GM12878 (cell line): ENCODE results near the gene AATF. TPM values are rescaled to one million over a fixed set of nuclear protein-coding genes. Genes with fewer than 3 reads are reported as not detected.

Source experiments
- ATAC-seq: fragments of 200-7000 bp; cut with Tn5 transposase; 3 replicates; pipeline ENCODE4 v1.9.1; 2020; ENCODE audit warnings: mild to moderate bottlenecking, moderate library complexity
- BruUV-seq: library from RNA; stranded (reverse); fragments of 400-500 nt; replicated peaks from 2 replicates; lab custom pipeline; 2021; lab: Mats Ljungman, UMichigan
- CTCF ChIA-PET: fragments of 300-600 bp; sonication (Branson Sonifier 250); formaldehyde crosslinking; extraction: SDS; loops from one replicate; lab custom pipeline; 2021; ENCODE audit warnings: inconsistent platforms; lab: Yijun Ruan, JAX
- POLR2A ChIA-PET: fragments of 350-600 bp; formaldehyde crosslinking; extraction: SDS; loops from one replicate; lab custom pipeline; 2021; ENCODE audit warnings: inconsistent platforms; lab: Charles Lee
- RAD21 ChIA-PET: fragments of 300-600 bp; sonication (Branson Sonifier 250); formaldehyde crosslinking; loops from one replicate; lab custom pipeline; 2023; ENCODE audit warnings: antibody characterized with exemption; ENCODE audit not compliant: unreplicated experiment; lab: Charles Lee
- SMC1A ChIA-PET: fragments of 300-600 bp; sonication (Branson Sonifier 250); formaldehyde crosslinking; loops from one replicate; lab custom pipeline; 2023; ENCODE audit not compliant: unreplicated experiment, uncharacterized antibody; lab: Charles Lee
- DNase-seq: peaks from one replicate; pipeline ENCODE4 v3.0.0-alpha.2; 2011; ENCODE audit warnings: low read depth, low spot score
- FAIRE-seq: peaks from 3 replicates; lab custom pipeline; 2011; peaks lifted over from hg19 to GRCh38; lab: Jason Lieb, UNC
- H2AFZ ChIP-seq: 2 replicates; pipeline ENCODE4 v1.6.0; 2011; ENCODE audit warnings: low read depth, low read length, control low read depth; ENCODE audit not compliant: control insufficient read depth
- H3K27ac ChIP-seq: 2 replicates; pipeline ENCODE4 v1.5.1; 2011; ENCODE audit warnings: control low read depth; ENCODE audit not compliant: control insufficient read depth, insufficient read depth
- H3K27me3 ChIP-seq, 2 experiments: replicated peaks in 1 of 2; 2 replicates each; pipeline versions ENCODE4 v1.6.0 to v1.6.1; 2011; ENCODE audit warnings: low read length in 1 of 2; ENCODE audit not compliant: control insufficient read depth in 2 of 2, insufficient read depth in 2 of 2
- H3K36me3 ChIP-seq, 2 experiments: 2 replicates each; pipeline ENCODE4 v1.5.1; 2011; ENCODE audit warnings: low read length in 1 of 2; ENCODE audit not compliant: control insufficient read depth in 2 of 2, insufficient read depth in 2 of 2
- H3K4me1 ChIP-seq: 2 replicates; pipeline ENCODE4 v1.6.1; 2011; ENCODE audit warnings: mild to moderate bottlenecking, low read length, moderate library complexity, mixed read lengths; ENCODE audit not compliant: control insufficient read depth, insufficient read depth
- H3K4me2 ChIP-seq: 2 replicates; pipeline ENCODE4 v1.6.0; 2011; ENCODE audit warnings: control low read depth; ENCODE audit not compliant: control insufficient read depth, insufficient read depth
- H3K4me3 ChIP-seq: fragments of 200-600 bp; sonication (generic); 2 replicates; pipeline ENCODE4 v1.5.1; 2016
- H3K79me2 ChIP-seq: 2 replicates; pipeline ENCODE4 v1.6.0; 2011; ENCODE audit warnings: low read length; ENCODE audit not compliant: control insufficient read depth, insufficient read depth
- H3K9ac ChIP-seq: 2 replicates; pipeline ENCODE4 v1.8.0; 2011; ENCODE audit warnings: low read length, control low read depth, mixed read lengths; ENCODE audit not compliant: control insufficient read depth, insufficient read depth
- H3K9me3 ChIP-seq: replicated peaks from 3 replicates; pipeline ENCODE4 v1.5.1; 2011; ENCODE audit warnings: mild to moderate bottlenecking, low read length; ENCODE audit not compliant: control insufficient read depth, insufficient read depth
- H4K20me1 ChIP-seq: 2 replicates; pipeline ENCODE4 v1.6.0; 2011; ENCODE audit not compliant: control insufficient read depth, insufficient read depth
- CBX3 ChIP-seq: fragments of 200-600 bp; sonication (generic); IDR thresholded peaks from 2 replicates; pipeline ENCODE4 v1.6.1; 2016; ENCODE audit warnings: low read depth, borderline replicate concordance
- DPF2 ChIP-seq: fragments of 450-650 bp; IDR thresholded peaks from 2 replicates; pipeline ENCODE4 v1.6.1; 2017; ENCODE audit warnings: mild to moderate bottlenecking
- ESRRA ChIP-seq: IDR thresholded peaks from 2 replicates; pipeline ENCODE4 v1.6.1; 2012; ENCODE audit warnings: mild to moderate bottlenecking, low read length, improper control_type of control experiment
- POU2F2 ChIP-seq: IDR thresholded peaks from 3 replicates; pipeline ENCODE4 v1.6.1; 2011; ENCODE audit warnings: low read depth, mild to moderate bottlenecking, low read length, borderline replicate concordance
- SKIL ChIP-seq: fragments of 450-650 bp; IDR thresholded peaks from 2 replicates; pipeline ENCODE4 v1.6.1; 2017; ENCODE audit warnings: mild to moderate bottlenecking, low read depth, inconsistent platforms; ENCODE audit not compliant: poor library complexity, severe bottlenecking
- SP1 ChIP-seq: IDR thresholded peaks from one replicate; pipeline ENCODE4 v1.6.1; 2011; ENCODE audit warnings: low read depth, low read length
- SUZ12 ChIP-seq: fragments of 200-600 bp; sonication (generic); IDR thresholded peaks from one replicate; pipeline ENCODE4 v1.6.1; 2018; ENCODE audit warnings: antibody characterized with exemption, mild to moderate bottlenecking; ENCODE audit not compliant: unreplicated experiment
- TBL1XR1 ChIP-seq: IDR thresholded peaks from 2 replicates; pipeline ENCODE4 v1.6.1; 2012; ENCODE audit warnings: low read depth, low read length, improper control_type of control experiment
- WRNIP1 ChIP-seq: IDR thresholded peaks from 2 replicates; pipeline ENCODE4 v1.6.1; 2011; ENCODE audit warnings: low read depth, low read length, improper control_type of control experiment, borderline replicate concordance
- WGBS: methylation state at CpG from one replicate; pipeline ENCODE4 v1.1.6; 2016; ENCODE audit warnings: low lambda C conversion rate; ENCODE audit not compliant: insufficient replicate concordance, insufficient coverage; ENCODE audit errors: missing lambda C conversion rate; 5-methylcytosine and 5-hydroxymethylcytosine counted together
- in situ Hi-C: fragments of 300-500 bp; cut with MboI; formaldehyde crosslinking; loops from 9 replicates; pipeline ENCODE4 v1.14.3; 2018; ENCODE audit warnings: mixed read lengths
- intact Hi-C: fragments of 100-400 bp; cut with micrococcal nuclease; formaldehyde crosslinking; loops from one replicate; pipeline ENCODE4 v1.14.2; 2022; ENCODE audit not compliant: unreplicated experiment
- polyA plus RNA-seq, 11 experiments: library from polyadenylated mRNA; depleted of rRNA in 4 of 11; unstranded in 6 of 11; stranded (reverse) in 5 of 11; fragments of >200 nt; fragmentation: Nextera tagmentation in 4 of 11; fragmentation: Illumina TruSeq in 1 of 11; extraction: Ambion mirVana in 4 of 11; extraction: Trizol in 1 of 11; gene quantifications; 1 replicate in 1 of 11; 2 replicates in 10 of 11; pipeline versions ENCODE4 v1.2.1 to v1.2.3, GENCODE V29; 2011 to 2016; ENCODE audit warnings: inconsistent platforms in 2 of 11, missing spikeins in 2 of 11, low read depth in 1 of 11
- total RNA-seq, 4 experiments: library from RNA; depleted of rRNA in 3 of 4; stranded (reverse); fragments of >200 nt in 3 of 4; fragmentation: Illumina TruSeq in 1 of 4; extraction: Trizol in 1 of 4; gene quantifications; 2 replicates each; pipeline versions ENCODE4 v1.2.1 to v1.2.3, GENCODE V29; 2013 to 2021

AATF gene
- total and polyA plus RNA-seq, 10 of the 15 experiments (the other 5 are each of a cell fraction or from before 2014, with no cell fraction given), result 36.8 to 110 (median 77.9) TPM

GRCh38 chr17:36933512-36934143 lies 15.1 kb upstream of the AATF start:
- TF ChIP-seq ESRRA (no peak), DPF2 (no peak), SUZ12 (peak; percentile 36)
- TF ChIP-seq, all 136 proteins: peak for 1
- Histone ChIP-seq H3K4me2 (peak overlapping the region; percentile 54; the same call in 1 of the 2 replicates), H3K9ac (no peak overlapping the region), H3K9me3 (no peaks in the 10 kb centered on the region), H3K79me2 (no peaks in the 10 kb centered on the region), H3K4me3 (no peak overlapping the region), H2AFZ (no peak overlapping the region), H4K20me1 (no peaks in the 10 kb centered on the region), H3K27ac (no peak overlapping the region), H3K36me3 (no peaks in the 10 kb centered on the region), H3K4me1 (no peaks in the 10 kb centered on the region), H3K27me3 (peaks cover 53 to 66% of the 10 kb centered on the region in 2 experiments)
- ChIA-PET RAD21 (no interaction called here), SMC1A (no interaction called here), CTCF (no interaction called here), POLR2A (no interaction called here)
- FAIRE-seq (no peak), DNase-seq (no peak), ATAC-seq (no peak)
- WGBS, result 36% methylated on average over 23 of the region's 23 CpGs
- in situ Hi-C loops, result no loop called here
- BruUV-seq, result no TSS peak
- intact Hi-C loops, result no loop called here

- Histone ChIP-seq H4K20me1 (no peaks in the 10 kb centered on the region), H3K4me3 (no peak overlapping the region), H3K9ac (no peak overlapping the region), H3K4me2 (peak overlapping the region; percentile 54; the same call in 1 of the 2 replicates), H3K4me1 (no peaks in the 10 kb centered on the region), H3K36me3 (no peaks in the 10 kb centered on the region), H3K9me3 (no peaks in the 10 kb centered on the region; the same call in 2 of the 3 replicates), H3K27ac (no peak overlapping the region), H3K27me3 (peaks cover 57 to 70% of the 10 kb centered on the region in 2 experiments), H2AFZ (no peak overlapping the region), H3K79me2 (no peaks in the 10 kb centered on the region)
- SMC1A ChIA-PET, result no interaction called here
- no TSS peak for BruUV-seq
- intact Hi-C loops (no loop called here), in situ Hi-C loops (no loop called here)
- no peak for ATAC-seq
- 33% methylated on average over 26 of the region's 26 CpGs for WGBS
- FAIRE-seq, result no peak
- POLR2A ChIA-PET, result no interaction called here
- RAD21 ChIA-PET, result no interaction called here
- CTCF ChIA-PET, result no interaction called here
- TF ChIP-seq SP1 (no peak), TBL1XR1 (no peak), SKIL (no peak), SUZ12 (peak; percentile 11), POU2F2 (no peak), WRNIP1 (no peak), CBX3 (no peak)
- no peak for DNase-seq
Observed at GRCh38 chr17:36934144-36934691, 14.5 kb upstream of the AATF start.
